SJSA1 (cell line): ENCODE measurements around the gene ZNF492. TPM values are rescaled to one million over a fixed set of nuclear protein-coding genes. Genes with fewer than 3 reads are reported as not detected.
"Not testable (repeated sequence)": the region's sequence is repeated elsewhere in the genome, so short reads cannot be mapped to it uniquely, and the experiment has no call there.

Source experiments
- DNase-seq, 2 experiments: peaks; one replicate each; pipeline ENCODE4 v3.0.0-alpha.2; 2015 to 2020; ENCODE audit warnings: low spot score in 2 of 2, low read depth in 1 of 2
- H3K27ac ChIP-seq: fragments of 250-450 bp; sonication (Bioruptor Pico); 2 replicates; pipeline ENCODE4 v1.5.1; 2020; ENCODE audit warnings: mild to moderate bottlenecking, moderate library complexity
- H3K27me3 ChIP-seq: fragments of 250-450 bp; sonication (Bioruptor Pico); replicated peaks from 2 replicates; pipeline ENCODE4 v1.5.1; 2020; ENCODE audit warnings: mild to moderate bottlenecking, moderate library complexity
- H3K36me3 ChIP-seq: fragments of 250-450 bp; sonication (Bioruptor Pico); 2 replicates; pipeline ENCODE4 v1.5.1; 2020; ENCODE audit warnings: mild to moderate bottlenecking
- H3K4me1 ChIP-seq: fragments of 250-450 bp; sonication (Bioruptor Pico); replicated peaks from 2 replicates; pipeline ENCODE4 v1.6.1; 2021; ENCODE audit warnings: mild to moderate bottlenecking
- H3K4me3 ChIP-seq: fragments of 250-450 bp; sonication (Bioruptor Pico); 2 replicates; pipeline ENCODE4 v1.5.1; 2020; ENCODE audit warnings: mild to moderate bottlenecking
- H3K9me3 ChIP-seq: fragments of 250-450 bp; sonication (Bioruptor Pico); replicated peaks from 2 replicates; pipeline ENCODE4 v1.5.1; 2020; ENCODE audit warnings: mild to moderate bottlenecking
- total RNA-seq: library from RNA; depleted of rRNA; stranded (reverse); fragments of >200 nt; shearing (Covaris generic); gene quantifications from 2 replicates; pipeline ENCODE4 v1.2.3, GENCODE V29; 2014

The ZNF492 gene
- total RNA-seq, 1 experiment from 2014 or later: not detected

- Histone ChIP-seq H3K27me3 (no peaks in the 10 kb centered on the region), H3K36me3 (no peaks in the 10 kb centered on the region), H3K27ac (no peak overlapping the region), H3K4me1 (no peaks in the 10 kb centered on the region), H3K4me3 (no peak overlapping the region), H3K9me3 (0 out of 2 replicates have a peak, but pooled peaks cover 4% of the 10 kb centered on the region)
- no peak for DNase-seq
Measured at GRCh38 chr19:22606954-22607652, 27.0 kb upstream of the ZNF492 start.

GRCh38 chr19:22607653-22608430 is 26.3 kb upstream of the ZNF492 start:
- no peaks in the 10 kb centered on the region for H3K27me3 ChIP-seq

GRCh38 chr19:22608441-22608840 is 25.7 kb upstream of the ZNF492 start:
- Histone ChIP-seq H3K4me3 (no peak overlapping the region), H3K4me1 (no peaks in the 10 kb centered on the region), H3K27me3 (no peaks in the 10 kb centered on the region), H3K9me3 (0 out of 2 replicates have a peak, but pooled peaks cover 2% of the 10 kb centered on the region), H3K27ac (no peak overlapping the region), H3K36me3 (no peaks in the 10 kb centered on the region)
- DNase-seq: no peak

More at GRCh38 chr19:22607653-22608430, 26.3 kb upstream of the ZNF492 start:
- 0 out of 2 replicates have a peak, but pooled peaks cover 2% of the 10 kb centered on the region for H3K9me3 ChIP-seq
- no peak overlapping the region for H3K4me3 ChIP-seq
- H3K27ac ChIP-seq: no peak overlapping the region
- H3K4me1 ChIP-seq: no peaks in the 10 kb centered on the region
- DNase-seq: no peak
- no peaks in the 10 kb centered on the region for H3K36me3 ChIP-seq

- Histone ChIP-seq H3K27me3 (no peaks in the 10 kb centered on the region), H3K4me3 (no peak overlapping the region), H3K9me3 (no peaks in the 10 kb centered on the region), H3K27ac (no peak overlapping the region), H3K36me3 (no peaks in the 10 kb centered on the region), H3K4me1 (no peaks in the 10 kb centered on the region)
- DNase-seq: no peak
Measured at GRCh38 chr19:22609630-22610029, 24.5 kb upstream of the ZNF492 start.

GRCh38 chr19:22610121-22610520 is 24.0 kb upstream of the ZNF492 start:
- Histone ChIP-seq H3K27me3 (no peaks in the 10 kb centered on the region), H3K27ac (no peak overlapping the region), H3K36me3 (no peaks in the 10 kb centered on the region), H3K4me3 (no peak overlapping the region), H3K9me3 (no peaks in the 10 kb centered on the region), H3K4me1 (no peaks in the 10 kb centered on the region)
- no peak for DNase-seq

GRCh38 chr19:22612316-22612715 is 21.8 kb upstream of the ZNF492 start:
- Histone ChIP-seq H3K36me3 (no peaks in the 10 kb centered on the region), H3K4me1 (no peaks in the 10 kb centered on the region), H3K9me3 (no peaks in the 10 kb centered on the region), H3K4me3 (no peak overlapping the region), H3K27me3 (no peaks in the 10 kb centered on the region), H3K27ac (no peak overlapping the region)
- no peak for DNase-seq

- no peak overlapping the region for H3K4me3 ChIP-seq
- H3K36me3 ChIP-seq: no peaks in the 10 kb centered on the region
- H3K27me3 ChIP-seq: no peaks in the 10 kb centered on the region
- H3K27ac ChIP-seq: no peak overlapping the region
- H3K9me3 ChIP-seq: peaks cover 5% of the 10 kb centered on the region; the same call in 1 of the 2 replicates
- H3K4me1 ChIP-seq: no peaks in the 10 kb centered on the region
- no peak for DNase-seq
Measured at GRCh38 chr19:22616659-22617058, 17.5 kb upstream of the ZNF492 start.

- not testable (repeated sequence) for H3K4me3 ChIP-seq, H3K27ac ChIP-seq, DNase-seq, H3K9me3 ChIP-seq, H3K36me3 ChIP-seq, H3K4me1 ChIP-seq, H3K27me3 ChIP-seq
Measured at GRCh38 chr19:22617181-22617580, 16.9 kb upstream of the ZNF492 start.

GRCh38 chr19:22617614-22618320 is 16.4 kb upstream of the ZNF492 start:
- no peaks in the 10 kb centered on the region for H3K4me1 ChIP-seq
- no peaks in the 10 kb centered on the region for H3K36me3 ChIP-seq
- DNase-seq: no peak
- H3K9me3 ChIP-seq: peaks cover 5% of the 10 kb centered on the region; the same call in 1 of the 2 replicates
- no peak overlapping the region for H3K27ac ChIP-seq
- H3K4me3 ChIP-seq: no peak overlapping the region
- H3K27me3 ChIP-seq: no peaks in the 10 kb centered on the region

- no peaks in the 10 kb centered on the region for H3K4me1 ChIP-seq
- H3K36me3 ChIP-seq: no peaks in the 10 kb centered on the region
- DNase-seq: no peak
- no peaks in the 10 kb centered on the region for H3K27me3 ChIP-seq
- no peak overlapping the region for H3K27ac ChIP-seq
- H3K9me3 ChIP-seq: peaks cover 5% of the 10 kb centered on the region; the same call in 1 of the 2 replicates
- H3K4me3 ChIP-seq: no peak overlapping the region
Measured at GRCh38 chr19:22619371-22619770, 14.8 kb upstream of the ZNF492 start.

GRCh38 chr19:22619932-22620331 is 14.2 kb upstream of the ZNF492 start:
- Histone ChIP-seq H3K36me3 (no peaks in the 10 kb centered on the region), H3K9me3 (peaks cover 5% of the 10 kb centered on the region; the same call in 1 of the 2 replicates), H3K4me1 (no peaks in the 10 kb centered on the region), H3K4me3 (no peak overlapping the region), H3K27me3 (no peaks in the 10 kb centered on the region), H3K27ac (no peak overlapping the region)
- DNase-seq: no peak

GRCh38 chr19:22620401-22620800 is 13.7 kb upstream of the ZNF492 start:
- H3K9me3 ChIP-seq: peaks cover 5% of the 10 kb centered on the region; the same call in 1 of the 2 replicates
- no peaks in the 10 kb centered on the region for H3K36me3 ChIP-seq
- no peaks in the 10 kb centered on the region for H3K27me3 ChIP-seq
- no peak for DNase-seq
- H3K27ac ChIP-seq: no peak overlapping the region
- no peak overlapping the region for H3K4me3 ChIP-seq
- no peaks in the 10 kb centered on the region for H3K4me1 ChIP-seq

- DNase-seq: no peak
- H3K27me3 ChIP-seq: no peaks in the 10 kb centered on the region
- no peaks in the 10 kb centered on the region for H3K4me1 ChIP-seq
- no peak overlapping the region for H3K27ac ChIP-seq
- H3K9me3 ChIP-seq: peaks cover 5% of the 10 kb centered on the region; the same call in 1 of the 2 replicates
- H3K4me3 ChIP-seq: no peak overlapping the region
- H3K36me3 ChIP-seq: no peaks in the 10 kb centered on the region
Measured at GRCh38 chr19:22620912-22621311, 13.2 kb upstream of the ZNF492 start.

GRCh38 chr19:22622020-22622419 is 12.1 kb upstream of the ZNF492 start:
- Histone ChIP-seq H3K9me3 (peaks cover 5% of the 10 kb centered on the region; the same call in 1 of the 2 replicates), H3K4me3 (no peak overlapping the region), H3K27ac (no peak overlapping the region), H3K36me3 (no peaks in the 10 kb centered on the region), H3K27me3 (no peaks in the 10 kb centered on the region), H3K4me1 (no peaks in the 10 kb centered on the region)
- DNase-seq: no peak
